Central memory CD4-positive, alpha-beta T cell (primary cell): Measurements from ENCODE around the gene CDK4.

Source experiments
- DNase-seq: peaks from one replicate; pipeline ENCODE4 v3.0.0; 2022

The CDK4 gene

DNA sequence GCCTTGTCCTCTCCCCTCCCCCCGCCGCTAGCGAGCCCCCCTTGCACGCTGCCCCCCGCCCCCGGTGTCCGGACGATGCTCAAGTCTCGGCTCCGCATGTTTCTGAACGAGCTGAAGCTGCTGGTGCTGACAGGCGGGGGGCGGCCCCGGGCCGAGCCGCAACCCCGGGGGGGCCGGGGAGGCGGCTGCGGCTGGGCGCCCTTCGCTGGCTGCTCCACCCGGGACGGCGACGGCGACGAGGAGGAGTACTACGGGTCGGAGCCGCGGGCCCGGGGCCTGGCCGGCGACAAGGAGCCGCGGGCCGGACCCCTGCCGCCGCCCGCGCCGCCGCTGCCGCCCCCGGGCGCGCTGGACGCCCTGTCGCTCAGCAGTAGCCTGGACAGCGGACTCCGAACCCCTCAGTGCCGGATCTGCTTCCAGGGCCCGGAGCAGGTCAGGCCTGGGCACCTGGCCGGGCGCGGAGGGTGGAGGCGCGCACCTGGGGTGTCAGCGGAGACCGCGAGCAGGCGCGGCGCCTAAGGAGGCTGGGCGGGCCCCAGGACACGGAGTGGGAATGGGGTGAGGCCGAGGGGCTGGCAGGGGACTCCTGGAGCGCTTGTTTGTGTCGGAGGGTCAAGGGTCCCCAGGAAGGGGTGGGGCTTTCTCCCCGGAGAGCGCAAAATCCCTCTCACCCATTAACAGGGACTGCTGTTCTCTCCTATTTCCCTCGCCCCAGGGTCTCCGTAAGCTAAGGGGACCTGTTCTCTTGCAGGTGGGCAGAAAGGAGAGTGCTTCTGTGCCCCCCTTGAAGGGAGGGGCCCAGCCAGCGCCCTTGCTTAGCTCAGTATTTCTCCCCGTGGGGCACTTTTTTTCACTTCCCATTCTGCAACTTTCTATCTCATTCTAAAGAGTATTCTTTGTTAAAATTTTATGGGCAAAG lies 3.6 kb upstream of the CDK4 start:
- peak; percentile 51 for DNase-seq

DNA sequence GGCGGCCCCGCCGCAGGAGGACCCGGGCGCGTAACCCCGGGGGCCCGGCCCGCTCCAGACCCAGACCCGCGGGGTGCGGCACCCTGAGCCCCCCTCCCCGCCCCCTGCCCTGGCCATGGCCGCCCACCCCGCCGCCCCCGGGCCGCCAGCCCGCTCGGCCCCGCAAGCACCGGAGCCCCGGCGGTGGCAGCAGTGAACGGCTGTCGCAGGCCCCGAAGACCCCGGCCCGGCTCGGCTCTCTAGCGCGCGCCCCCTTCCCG lies 3.0 kb upstream of the CDK4 start:
- no peak for DNase-seq

DNA sequence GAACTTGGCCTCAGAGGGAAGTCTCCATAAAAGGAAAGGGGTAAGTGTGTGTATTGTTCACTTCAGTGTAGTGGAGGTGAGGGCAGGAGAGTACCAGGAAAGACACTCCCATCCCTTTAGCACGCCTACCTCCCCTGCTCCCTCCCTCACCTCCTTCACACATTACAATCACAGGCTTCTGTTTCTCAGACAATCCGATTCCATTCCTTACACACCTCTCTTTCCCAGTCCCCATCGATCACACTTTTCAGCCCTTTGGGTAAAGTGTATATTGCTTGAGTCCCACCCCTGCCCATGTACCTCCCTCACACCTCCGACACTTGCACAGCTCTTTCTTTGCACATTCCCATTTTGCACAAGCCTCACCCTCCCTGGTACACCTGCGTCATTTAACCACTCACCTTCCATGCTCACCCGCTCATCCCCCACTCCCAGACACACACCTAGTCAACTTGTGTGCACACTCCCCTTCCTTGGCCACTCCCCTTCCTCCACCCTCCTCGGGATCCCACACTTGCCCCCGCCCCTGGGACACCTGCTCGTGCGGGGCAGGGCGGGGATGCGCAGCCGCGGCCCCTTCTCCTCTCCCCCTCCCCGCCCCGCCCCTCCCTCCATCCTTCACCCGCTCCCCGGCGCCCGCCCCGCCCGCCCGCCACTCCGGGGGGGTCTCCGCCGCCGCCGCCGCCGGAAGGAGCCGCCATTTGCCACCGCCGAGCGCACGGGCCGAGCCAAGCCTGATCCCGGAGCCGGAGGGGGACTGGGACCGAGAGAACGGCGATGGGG lies 2.5 kb upstream of the CDK4 start, which contains the start of gene MARCHF9:
MARCHF9 (plus strand) TSS at position 693 of the 783 bp plus-strand sequence. CDS start 426 bp downstream, outside the sequence.
- DNase-seq = peak; percentile 86

- DNase-seq = no peak
Measured at GRCh38 chr12:57753756-57754337, 1.7 kb upstream of the CDK4 start.

DNA sequence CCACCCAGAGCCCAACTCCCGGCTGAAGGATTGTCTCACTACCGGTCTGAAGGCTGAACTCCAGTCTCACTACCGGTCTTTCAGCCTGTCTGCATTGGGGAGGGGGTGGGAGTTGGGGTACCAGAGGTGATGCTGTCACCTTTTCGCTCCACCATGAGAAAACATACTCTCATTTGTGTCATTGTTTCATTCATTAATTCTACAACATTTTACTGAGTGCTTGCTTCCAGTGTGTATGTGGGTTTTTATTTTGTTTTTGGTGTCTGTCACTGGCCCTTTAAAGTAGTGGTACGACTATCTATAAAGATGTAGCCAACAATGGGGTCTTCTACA lies 524 bp upstream of the CDK4 start:
- no peak for DNase-seq

GRCh38 chr12:57751432-57751787 lies 700 bp downstream of the CDK4 start:
- DNase-seq = no peak

DNA sequence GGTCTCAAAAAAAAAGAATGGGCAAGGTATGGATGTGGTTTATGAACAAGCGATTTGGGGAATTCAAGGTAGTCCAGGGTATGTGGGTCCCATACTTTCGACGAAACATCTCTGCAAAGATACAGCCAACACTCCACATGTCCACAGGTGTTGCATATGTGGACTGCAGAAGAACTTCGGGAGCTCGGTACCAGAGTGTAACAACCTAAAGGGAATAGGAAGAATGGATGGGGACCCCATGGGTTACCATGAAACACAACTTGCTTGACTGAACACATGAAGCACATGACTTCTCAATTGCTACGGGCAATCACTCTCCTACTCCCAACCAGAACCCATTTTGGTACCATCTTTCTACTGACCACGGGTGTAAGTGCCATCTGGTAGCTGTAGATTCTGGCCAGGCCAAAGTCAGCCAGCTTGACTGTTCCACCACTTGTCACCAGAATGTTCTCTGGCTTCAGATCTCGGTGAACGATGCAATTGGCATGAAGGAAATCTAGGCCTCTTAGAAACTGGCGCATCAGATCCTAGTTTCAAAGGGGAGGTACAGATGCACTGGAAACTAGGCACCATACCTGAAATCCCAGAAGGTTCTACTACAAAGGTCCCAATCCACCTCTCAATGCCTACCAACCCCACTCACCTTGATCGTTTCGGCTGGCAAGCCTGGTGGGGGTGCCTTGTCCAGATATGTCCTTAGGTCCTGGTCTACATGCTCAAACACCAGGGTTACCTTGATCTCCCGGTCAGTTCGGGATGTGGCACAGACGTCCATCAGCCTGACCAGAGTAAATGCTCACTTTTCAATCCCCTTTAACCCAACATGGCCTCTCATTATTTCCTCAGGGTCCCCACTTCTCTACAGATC lies 1.3 kb downstream of the CDK4 start:
- DNase-seq = no peak

GRCh38 chr12:57749061-57749460 lies 3.0 kb downstream of the CDK4 start:
- DNase-seq = no peak

GRCh38 chr12:57746025-57746424 lies 6.1 kb downstream of the CDK4 start:
- no peak for DNase-seq

GRCh38 chr12:57745485-57745881 lies 6.6 kb downstream of the CDK4 start:
- no peak for DNase-seq

GRCh38 chr12:57744777-57745484 lies 7.2 kb downstream of the CDK4 start, which contains the start of gene TSPAN31:
TSS of gene TSPAN31 (plus strand) at chr12:57745039. CDS start at chr12:57745155, 116 bp downstream.
- DNase-seq = peak; percentile 94

DNA sequence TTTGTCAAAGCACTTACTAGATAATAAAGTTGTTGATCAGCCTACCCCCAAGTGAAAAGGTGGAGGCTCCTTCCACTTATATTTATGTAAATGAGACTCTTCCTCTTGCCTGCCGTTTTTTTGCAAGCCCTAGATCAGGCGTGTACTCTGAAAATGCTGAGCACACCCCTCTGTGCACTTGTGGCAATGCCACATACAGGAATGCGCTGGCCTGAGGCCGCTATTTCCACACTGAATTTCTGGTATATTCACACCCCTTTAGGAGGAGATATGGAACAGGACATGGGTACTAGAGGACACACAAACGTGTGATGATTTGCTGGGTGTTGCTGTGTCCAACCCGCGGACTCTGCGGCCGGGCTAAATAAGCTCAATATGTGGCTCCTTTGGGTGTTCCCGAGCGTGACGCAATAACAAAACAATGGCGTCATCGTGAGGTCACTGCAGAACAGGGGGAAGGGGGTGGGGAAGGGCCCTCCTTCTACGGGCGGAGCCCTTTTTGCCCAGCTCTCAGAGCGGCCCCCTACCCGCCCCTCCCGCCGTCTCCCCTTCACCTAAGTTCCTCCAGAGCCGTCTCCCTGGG lies 7.8 kb downstream of the CDK4 start:
- no peak for DNase-seq

DNA sequence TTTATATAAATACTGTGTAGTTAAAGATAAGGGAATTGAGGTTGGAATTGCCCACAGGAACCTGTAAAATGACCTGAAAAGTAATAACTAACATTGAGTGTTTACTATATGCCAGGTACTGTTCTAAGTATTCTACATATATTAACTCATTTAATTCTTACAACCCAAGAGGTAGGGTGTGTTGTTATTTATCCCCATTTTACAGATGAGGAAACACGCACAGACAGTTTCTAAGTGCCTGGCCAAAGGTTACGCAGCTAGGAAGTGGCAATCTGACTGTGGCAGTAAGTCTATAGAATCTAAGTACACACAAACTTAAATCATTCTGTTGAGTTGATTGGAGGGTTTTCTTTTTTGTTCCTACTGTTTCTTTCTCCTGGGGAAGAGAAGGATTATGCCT lies 8.3 kb downstream of the CDK4 start:
- DNase-seq = no peak

DNA sequence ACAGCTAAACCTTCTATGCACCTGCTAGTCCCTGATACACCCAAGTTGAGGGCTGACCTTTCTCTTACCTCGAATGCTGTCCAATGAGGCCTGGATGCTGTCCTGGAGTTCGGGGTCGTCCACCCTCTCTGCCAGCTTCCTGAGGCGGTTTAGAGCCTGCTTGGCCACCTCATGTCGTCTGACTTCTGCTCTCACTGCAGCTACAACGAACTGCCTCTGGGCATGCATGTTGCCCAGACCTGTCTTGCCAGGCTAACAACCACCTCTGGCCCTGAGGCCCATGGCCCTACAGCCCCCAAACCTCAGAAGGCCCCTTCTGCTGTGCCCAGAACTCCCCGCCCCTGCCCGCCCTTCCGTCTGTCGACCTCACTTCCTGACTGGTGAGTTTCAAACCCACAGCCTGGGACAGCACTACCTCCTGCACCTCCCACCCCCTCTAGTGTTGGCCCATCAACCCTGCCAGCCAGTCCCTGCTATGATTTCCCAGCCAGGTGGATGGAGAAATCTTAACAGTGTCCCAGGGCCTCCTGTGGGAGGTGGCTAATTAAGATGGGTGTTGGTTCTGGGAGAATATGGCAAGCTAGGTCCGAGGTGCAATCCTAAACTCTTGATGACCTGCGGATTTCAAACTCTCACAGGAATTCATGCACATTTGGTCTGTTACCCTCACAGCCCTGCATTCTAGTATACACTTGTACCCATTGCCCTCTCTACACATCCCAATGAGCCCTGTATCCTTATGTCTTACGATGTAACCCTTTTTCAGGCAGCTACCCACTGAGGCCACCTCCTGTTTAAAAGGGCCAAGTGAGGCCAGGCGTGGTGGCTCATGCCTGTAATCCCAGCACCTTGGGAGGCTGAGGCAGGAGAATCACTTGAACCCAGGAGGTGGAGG lies 10.0 kb downstream of the CDK4 start:
- DNase-seq = peak; percentile 82

DNA sequence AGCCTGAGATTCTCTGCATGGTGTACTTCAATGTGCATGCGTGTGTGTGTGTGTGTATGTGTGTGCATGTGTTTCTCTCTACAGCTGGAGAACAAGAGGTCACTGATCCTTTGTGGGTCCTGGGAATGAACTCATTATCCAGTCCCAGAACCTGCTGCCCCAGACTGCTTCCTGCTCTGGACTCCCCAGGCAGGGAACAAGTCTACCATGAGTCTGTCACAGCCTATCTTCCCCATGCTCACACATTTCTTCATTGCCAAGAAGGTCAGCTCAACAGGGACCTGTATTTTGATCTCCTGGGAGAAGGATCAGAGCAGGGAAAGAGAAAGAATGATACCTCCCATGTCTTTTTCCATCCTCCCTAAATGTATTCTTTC lies 10.7 kb downstream of the CDK4 start:
- no peak for DNase-seq

DNA sequence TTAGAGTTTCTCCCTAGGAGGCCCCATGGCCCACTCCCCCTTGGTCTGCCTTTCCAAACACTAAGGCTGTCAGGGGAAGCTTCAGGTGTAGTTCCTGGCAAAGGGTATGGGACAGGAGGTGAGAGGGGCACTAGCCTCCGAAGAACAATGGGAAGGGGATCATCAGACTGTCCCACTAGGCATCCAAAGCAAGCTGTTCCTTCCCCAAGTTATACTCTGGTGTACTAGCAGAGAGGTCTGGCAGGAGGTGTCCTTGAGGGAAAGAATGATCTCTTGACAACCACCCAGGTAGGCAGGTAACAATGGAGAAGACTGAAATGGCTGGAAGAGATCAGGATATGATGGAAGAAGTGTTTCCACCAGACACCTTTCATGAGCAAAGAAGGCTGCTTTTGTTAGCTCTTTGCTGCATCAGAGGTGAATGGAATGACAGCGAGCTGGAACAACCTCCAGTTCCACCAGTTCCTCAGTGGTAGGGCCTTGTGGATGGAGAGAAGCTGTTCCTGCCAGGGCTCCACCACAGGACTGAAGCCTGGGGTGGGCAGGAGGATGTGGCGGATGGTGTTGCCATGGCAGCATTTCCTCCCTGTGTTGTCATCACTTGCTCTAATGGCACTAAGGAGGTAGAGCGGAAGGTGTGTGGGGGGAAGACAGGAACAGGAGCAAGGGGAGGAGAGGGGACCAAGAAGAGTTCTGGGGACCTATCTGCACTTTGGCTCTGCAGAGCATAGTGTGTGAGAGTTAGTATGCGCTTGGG lies 11.3 kb downstream of the CDK4 start:
- peak; percentile 92 for DNase-seq

GRCh38 chr12:57739914-57740538 lies 12.1 kb downstream of the CDK4 start:
- DNase-seq = no peak

- DNase-seq = no peak
Measured at GRCh38 chr12:57739387-57739786, 12.7 kb downstream of the CDK4 start.

DNA sequence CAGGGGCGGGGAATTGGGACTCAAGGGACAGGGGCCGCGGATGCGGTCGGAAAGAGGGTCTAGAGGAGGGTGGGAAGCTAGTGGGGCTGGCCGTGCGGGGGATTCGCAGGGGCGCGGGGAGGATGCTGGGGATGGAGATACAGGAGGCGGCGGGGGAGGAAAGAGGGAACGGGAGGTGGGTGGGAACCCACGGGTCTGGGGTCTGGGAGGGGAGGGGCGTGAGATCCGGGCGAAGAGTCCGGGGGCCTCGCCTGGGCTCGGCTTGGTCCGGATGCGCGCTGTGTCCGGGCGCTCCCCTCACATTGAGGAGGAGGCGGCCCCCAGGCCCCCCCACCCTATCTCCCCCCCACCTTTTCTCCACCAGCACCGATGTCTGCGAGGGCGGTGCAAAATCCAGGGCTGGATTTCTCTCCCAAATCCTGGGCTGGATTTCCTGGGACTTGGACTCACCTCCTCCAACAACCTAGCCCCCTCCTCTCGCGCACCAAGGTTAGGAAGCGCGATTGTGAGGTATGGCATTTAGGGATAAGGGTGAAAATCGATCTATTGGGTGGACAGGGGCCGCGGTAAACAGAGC lies 13.4 kb downstream of the CDK4 start, which contains the start of gene AGAP2:
AGAP2 (minus strand) TSS at position 82 of the 577 bp plus-strand sequence. CDS start 496 bp downstream, outside the sequence.
- no peak for DNase-seq
